NCI-H748 (cell line): ENCODE data around the gene PDPK1.
A peak's percentile ranks its signal among the peaks of the same experiment; 100 is the strongest.
"Not testable (repeated sequence)": the region's sequence is repeated elsewhere in the genome, so short reads cannot be mapped to it uniquely, and the experiment has no call there.

Source experiments
- DNase-seq: peaks from one replicate; lab custom pipeline; 2025; ENCODE audit not compliant: unreplicated experiment; lab: John Stamatoyannopoulos, UW

PDPK1 gene

DNA sequence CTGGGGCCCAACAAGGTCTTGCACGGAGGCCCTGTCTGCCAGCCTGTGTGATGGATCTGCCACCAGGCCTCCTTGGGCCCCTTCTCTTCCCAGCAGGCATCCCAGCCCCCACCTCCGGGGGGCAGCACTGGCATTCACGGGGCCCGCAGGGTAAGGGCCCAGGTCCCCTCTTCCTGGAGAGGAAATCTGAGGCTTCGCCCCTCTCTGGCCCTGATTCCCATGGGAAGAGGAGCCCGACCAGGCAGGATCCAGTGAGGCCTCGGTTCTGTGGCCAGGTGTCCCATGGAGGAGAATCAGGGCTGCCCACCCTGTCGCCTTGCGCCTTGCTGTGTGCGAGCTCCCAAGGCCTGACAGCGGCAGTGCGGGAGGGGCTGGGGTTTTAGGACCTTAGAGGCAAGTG lies 48.4 kb downstream of the PDPK1 start:
- DNase-seq = no peak

DNA sequence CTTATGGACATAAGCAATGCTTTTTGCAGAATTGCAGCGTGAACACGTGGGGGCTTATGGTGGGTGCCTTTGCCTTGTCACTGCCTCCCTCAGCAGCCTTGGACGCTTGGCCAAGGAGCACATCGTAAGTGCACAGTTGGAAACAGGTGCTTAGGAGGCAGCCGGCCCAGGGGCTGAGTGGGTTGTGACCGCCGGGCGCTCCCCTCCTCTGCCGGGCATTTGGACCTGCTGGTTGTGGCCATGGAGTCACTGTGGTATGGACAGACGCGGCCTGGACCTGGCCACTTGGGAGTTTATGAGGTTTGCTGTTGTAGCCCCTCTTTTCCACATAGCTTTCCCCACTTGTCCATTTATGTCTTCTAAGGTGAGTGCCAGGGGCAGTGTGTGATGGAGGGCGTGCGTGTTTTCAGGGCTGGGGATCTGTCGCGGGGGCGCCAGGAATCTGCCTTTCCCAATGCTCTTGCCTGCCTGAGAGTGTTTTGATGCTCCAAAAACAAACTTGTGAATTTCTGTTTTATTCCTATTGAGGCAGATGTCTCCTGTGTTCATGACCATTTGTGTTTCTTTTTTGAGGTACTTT lies 49.2 kb downstream of the PDPK1 start:
- DNase-seq = no peak

DNA sequence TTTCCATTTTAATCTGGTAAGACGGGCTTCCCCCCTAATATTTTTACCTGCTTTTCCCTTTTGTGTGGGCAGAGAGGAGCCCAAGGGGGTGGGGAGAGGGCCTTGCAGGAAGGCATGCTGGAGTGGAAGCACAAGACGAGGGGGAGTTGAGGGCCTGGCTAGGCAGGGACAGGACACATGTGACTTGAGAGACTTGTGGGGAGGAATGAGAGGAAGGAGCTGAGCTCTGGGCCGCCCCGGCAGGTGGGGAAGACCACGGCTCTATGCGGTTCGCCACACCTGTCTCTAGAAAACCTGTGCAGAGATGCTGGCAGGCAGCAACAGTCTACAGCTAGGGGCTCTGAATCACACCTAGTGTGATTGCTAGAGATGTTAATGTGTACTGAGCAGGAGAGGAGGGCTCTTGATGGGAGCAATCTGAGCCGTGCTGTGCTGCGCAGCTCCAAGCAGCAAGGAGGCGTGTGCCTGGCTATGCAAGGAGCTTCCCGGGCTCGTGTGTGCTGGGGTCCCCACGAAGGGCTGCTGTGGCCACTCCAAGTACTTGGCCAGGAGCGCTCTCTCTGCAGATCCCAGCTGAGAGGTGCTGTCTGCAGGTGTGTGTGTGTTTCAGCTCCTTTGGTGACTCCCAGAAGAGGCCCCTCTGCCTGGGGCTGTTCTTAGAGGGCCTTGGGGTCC lies 50.2 kb downstream of the PDPK1 start:
- DNase-seq = no peak

DNA sequence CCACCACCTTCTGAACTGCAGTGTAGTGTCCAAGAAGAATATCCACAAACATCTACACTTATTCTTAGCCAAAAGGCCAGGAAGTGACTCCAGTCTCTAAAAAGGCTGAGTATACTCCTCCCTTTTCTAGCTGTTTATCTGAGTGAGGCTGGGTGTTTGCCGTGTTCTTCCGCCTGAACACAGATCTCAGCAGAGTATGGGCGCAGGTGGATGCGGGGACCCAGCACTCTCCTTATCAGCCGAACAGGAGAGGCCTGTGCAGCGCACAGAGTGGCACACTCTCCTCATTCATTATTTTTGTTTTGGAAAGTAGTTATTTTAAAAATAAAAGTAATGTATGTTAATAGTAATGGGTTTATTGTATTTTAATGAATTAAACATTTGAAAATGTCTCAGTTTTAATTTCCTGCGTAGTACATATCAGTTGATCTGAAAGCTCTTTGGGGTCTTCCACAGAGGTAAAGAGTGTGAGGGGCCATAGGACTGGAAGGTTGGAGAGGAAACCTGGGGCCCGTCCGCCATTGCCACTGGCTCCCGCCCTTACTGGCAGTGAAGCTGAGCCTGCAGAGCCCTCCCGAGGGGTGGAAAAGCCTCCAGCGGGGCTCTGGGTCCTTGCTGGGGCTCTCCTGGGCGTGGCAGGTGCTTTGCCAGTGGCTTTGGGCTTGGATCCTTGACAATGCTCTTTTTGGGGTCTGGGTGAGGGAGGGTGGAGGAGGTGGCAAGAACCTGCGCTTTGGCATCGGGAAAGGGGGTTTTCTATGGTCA lies 53.8 kb downstream of the PDPK1 start:
- no peak for DNase-seq

DNA sequence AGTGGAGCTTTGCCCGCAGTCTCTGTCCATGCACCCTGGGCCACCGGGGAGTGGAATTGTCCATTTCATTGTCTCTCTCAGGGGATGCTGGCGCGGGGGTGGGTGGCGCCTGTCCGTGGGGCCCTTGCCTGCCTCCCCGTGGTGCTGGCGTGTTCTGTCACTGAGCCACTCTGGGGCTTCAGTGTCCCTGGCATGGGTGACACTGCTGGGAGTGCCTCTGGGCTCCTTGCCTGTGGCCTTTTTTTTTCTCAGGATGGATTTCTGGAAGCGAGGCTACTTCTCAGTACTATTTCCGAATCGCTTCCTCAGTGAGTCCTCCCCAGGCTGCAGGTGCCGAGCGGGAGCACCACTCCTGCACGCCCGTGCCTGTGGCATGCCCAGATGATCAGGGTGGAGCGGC lies 55.0 kb downstream of the PDPK1 start:
- no peak for DNase-seq

DNA sequence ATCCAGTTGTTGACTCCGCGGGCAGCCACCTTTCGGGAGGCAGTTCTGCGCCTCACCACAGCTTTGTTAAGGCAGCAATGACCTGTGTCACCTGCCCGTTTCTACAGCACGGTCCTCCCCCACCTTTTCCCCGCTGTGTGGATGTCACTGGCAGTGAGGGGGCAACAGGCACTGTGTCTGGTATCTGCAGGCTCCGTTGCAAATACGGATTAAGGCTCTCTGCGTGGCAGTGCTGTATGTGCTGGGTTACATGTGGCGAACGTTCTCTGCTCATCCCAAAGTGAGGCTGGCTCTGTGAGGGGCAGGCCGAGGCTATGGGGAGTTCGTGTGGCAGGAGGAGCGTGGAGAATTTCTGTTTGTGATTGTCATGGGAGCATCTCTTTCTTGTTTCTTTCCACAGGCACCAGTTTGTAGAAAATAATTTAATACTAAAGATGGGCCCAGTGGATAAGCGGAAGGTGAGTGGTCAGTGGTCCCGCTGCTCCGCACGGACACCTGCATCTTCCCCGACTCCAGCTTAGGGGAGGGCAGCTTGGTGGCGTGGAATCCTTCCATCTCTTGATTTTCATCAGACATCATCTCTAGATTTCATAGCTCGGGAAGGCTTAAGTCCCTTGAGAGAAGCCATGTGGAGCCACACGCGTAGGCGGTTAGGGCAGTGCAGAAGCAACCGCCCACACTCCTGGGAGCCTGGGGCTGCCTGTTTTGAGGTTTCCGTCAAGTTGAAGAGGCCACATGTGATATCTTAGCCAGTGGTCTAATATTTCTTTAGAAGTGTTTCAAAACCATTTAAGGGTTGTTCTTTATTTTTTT lies 57.8 kb downstream of the PDPK1 start:
- no peak for DNase-seq

DNA sequence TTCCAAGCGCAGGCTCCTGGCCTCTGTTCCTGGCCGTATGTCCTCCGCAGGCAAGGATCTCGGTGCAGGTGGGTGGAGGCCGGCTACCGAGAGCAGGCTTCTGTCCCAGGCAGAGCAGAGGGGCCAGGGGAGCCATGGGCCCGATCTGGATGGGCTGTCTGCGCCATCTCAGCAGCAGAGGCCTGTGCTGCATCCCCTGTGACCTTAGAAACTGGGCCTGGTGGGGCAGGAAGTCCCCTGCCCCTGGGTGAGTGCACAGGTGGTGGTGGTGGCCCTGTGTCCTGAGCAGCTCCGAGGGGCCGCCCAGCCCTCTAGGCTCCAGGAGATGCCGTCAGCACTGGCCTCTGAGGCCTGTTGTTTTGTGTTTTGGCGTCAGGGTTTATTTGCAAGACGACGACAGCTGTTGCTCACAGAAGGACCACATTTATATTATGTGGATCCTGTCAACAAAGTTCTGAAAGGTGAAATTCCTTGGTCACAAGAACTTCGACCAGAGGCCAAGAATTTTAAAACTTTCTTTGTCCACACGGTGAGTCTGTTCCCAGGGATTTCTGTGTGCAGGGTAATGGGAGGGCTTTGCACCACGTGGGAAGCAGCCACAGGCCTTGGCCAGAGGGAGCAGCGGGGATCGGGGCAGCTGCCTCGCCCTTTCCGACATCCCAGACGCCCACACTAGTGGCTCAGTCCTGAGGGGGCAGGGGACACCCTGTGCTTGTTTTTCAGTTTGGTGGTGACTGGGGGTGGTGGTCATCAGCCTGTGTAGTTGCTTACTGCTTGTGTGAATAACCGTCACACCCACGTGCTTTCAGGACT lies 59.1 kb downstream of the PDPK1 start:
- DNase-seq = no peak

DNA sequence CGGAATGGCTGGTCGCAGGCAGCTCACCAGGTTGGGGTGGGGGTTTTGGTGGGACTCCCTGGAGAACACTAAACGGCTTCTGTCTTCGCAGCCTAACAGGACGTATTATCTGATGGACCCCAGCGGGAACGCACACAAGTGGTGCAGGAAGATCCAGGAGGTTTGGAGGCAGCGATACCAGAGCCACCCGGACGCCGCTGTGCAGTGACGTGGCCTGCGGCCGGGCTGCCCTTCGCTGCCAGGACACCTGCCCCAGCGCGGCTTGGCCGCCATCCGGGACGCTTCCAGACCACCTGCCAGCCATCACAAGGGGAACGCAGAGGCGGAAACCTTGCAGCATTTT lies 59.7 kb downstream of the PDPK1 start:
- DNase-seq = no peak

DNA sequence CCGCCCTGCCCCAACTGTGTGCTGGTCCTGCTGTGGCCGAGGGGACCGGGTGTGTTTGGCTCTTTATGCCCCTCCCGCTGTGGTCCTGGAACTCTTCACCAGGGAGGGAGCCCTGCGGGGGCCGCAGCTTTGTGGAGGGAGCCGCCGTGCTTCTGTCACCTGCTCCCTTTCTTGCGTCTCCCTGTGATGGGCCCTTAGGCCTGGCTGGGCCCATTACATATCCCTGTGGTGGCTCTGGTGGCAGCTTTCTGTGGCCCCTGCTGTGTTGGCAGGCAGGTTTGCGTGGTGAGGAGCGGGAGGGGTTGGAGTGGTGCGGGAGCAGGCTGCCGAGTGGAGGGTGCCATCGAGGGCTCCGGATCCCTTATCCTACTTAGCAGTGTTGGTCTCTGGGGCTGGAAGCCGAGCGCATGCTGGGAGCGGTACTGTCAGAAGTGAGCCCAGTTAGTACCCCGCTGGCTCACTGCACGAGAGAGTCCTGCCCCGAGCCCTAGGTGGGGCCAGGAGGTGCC lies 60.4 kb downstream of the PDPK1 start:
- no peak for DNase-seq

DNA sequence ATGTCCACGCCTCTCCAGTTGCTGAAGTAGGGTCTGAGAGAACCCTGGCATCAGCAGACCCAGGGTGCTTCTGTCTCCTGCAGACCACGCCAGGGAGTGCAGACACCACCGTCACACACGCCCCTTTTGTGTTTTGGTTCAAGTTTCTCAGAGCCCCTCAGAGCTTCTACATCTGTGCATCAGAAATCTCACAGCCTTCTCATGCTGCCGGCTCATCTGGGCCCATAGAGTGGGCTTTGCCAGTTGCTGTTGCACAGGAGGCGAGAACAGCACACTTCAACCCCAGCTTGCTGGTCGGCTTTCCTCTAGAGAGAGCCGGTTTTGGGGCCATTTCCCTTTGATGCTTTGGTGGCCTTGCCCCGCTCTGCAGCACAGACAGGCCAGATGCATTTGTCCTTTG lies 60.9 kb downstream of the PDPK1 start:
- no peak for DNase-seq

DNA sequence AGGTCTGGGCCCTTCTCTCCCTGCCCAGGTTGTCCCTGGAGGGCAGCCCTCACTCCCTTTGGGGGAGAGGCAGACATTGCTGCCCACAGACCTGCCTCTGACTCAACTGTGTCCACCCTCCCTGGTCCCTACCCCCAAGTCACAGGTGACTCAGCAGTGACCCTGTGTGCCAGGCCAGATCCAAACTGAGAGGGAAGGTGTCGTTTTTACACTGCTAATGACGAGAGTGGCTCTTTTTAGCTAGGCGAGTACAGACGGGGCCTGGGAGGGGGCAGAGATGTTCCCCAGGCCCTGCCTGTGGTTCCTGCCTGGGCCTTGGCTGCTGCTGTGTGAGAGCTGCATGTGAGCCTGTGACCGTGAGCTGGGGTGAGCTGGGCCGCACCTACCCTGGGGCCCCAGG lies 61.3 kb downstream of the PDPK1 start:
- DNase-seq = not testable (repeated sequence)

DNA sequence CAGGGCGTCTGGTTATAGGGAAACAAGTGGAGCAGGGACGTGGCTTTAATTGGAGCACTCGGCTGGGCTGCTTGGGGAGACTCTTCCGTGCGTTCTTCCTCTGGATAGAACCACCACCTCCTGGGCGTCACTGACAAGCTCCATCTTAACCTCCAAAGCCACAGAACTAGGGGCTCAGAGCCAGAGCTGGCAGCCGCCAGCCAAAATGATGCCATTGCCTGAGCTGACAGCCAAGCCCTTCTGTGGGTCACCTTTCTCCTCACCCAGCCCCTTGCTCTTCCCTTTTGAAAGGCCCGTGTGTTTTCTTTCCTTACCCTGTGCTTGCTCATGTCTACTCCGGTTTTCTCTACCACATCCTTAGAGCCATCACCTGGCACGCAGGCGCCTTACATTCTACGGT lies 62.0 kb downstream of the PDPK1 start:
- DNase-seq = not testable (repeated sequence)

DNA sequence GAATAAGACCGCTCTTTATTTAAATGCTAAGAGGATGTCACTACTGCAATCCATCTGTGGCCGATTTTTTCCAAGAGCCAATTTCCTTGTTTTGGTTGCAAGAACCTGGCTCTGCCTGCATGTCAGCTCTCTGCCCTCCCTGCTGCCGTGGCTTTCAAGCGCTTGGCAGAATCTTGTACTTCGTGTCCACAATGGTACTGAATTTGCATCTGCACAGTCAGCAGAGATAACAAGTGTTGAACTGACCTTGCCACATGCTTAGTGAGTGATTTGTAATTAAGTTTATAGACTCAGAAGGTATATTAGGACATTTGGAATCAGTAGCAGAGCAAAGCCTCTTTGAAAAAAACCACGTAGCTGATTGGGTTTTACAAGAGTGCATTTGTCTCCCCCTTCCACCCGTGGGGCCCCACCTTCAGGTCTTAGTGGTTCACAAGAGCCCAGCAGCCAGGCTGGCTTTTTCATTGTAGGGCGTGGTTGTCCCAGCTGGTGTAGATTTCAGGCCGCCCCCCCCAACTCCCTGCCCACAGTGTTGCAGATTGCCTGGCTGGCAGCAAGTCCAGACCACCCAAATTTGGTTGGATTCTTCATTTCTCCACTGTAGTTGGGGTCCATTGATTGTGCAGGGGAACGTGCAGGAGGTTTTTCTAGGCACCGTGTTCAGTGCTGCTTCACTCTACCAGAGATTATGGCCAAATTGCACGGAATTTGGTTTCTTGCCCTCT lies 63.6 kb downstream of the PDPK1 start:
- not testable (repeated sequence) for DNase-seq

DNA sequence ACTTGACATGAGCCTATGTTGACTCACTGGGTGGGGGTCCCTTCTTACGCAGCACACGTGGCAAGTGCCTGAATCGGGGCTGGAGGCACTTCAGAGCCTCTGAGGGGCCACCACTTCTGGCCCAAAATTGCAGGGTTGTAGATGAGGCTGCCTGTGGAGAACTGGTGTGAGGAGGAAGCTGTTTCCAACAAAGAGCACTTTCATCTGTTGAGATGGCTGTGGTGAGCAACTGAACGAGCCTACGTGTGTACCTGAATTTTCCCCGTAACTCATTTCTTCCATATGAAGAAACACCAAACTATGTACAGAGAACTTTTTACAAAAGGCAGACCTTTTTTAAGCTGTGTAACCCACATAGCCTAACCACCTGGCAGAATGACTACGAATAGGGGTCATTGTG lies 64.4 kb downstream of the PDPK1 start:
- DNase-seq = not testable (repeated sequence)

DNA sequence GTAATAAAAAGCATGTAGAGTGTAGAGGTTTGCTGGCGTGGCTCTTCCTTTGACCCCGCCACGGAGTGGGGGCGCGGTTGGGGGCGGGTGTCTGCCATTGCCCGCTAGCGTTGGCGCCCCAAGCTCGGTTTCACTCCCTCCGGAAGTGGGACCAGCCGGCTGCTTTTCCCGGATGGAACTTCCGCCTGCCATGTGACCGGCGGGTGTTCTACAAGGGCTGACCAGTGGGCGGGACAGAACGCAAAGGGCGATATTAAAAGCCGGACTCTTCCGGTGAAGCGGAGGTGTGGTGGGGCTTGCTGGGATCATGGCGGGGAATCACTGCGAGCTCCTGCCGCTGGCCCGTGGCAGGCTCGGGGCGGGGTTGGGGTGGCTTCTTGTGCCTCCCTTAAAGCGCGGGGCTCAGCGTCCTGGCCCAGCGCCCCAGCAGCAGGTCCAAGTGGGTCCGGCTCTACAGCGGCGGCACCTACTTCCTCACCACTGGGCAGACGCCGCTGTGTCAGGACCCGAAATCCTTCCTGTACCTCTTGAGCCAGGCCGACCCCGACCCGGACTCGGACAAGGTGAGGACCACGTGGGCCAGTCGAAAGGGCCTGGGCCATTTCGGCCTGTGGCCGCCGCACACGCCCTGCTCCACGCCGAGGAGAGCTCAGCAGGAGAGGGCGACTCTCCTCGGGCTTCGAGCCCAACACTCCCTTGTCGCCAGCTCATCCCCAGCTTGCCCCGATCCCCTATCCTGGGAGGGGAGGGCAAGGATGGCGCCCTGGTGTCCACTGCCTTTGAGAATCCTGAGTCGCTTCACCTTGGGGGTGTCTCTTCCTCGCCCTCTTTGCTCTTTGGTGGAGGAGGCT lies 65.6 kb downstream of the PDPK1 start:
- peak; percentile 95 for DNase-seq

DNA sequence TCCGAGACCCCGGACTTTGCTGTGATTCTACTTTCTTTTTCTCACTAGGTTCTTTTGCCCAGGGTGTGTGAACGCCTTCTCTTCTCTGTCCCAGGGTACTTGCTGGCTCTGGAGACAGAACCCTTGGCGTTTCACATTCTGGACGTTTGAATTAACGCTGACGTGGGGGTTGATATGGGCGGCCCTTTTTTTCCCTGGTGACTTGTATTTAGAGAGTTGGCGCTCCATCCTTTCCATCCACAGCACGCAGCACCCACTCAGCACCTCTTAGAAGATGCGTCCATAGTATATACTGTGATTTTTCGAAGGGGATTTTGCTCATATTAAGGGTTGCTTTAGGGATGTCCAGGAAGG lies 66.2 kb downstream of the PDPK1 start:
- DNase-seq = not testable (repeated sequence)

DNA sequence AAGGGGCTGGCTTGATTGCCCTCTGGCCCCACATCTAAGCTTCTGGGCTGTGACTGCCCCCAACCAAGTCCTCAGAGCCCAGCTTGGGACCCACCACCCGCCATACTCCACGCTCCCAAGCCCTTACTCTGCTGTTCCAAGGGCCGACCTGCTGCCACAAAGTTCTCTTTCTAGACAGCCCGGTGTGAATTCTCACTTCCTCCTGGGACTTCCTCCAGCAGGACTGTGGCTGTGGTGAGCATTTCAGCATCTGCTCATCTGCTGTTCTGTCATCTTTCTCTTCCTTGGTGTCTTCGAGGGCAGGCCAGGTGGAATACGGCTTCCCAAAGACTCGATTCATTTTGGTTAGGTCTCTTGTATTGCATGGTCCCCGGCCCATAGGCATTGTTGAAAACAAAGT lies 69.0 kb downstream of the PDPK1 start:
- not testable (repeated sequence) for DNase-seq

DNA sequence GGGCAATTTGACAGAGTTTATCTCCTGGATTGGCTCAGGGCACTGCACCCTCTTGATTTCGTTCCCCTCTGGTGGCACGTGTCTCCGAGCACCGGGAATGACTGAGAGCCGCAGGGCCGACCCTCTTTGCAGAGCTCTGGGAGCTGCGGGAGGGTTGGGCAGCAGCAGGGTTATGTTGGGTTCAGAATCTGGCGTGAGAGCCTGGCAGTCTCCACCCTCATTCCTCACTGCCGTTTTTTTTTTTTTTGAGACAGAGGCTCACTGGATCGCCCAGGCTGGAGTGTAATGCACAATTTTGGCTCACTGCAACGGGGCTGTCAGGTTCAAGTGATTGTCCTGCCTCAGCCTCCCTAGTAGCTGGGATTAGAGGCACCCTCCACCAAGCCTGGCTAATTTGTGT lies 71.5 kb downstream of the PDPK1 start:
- not testable (repeated sequence) for DNase-seq

DNA sequence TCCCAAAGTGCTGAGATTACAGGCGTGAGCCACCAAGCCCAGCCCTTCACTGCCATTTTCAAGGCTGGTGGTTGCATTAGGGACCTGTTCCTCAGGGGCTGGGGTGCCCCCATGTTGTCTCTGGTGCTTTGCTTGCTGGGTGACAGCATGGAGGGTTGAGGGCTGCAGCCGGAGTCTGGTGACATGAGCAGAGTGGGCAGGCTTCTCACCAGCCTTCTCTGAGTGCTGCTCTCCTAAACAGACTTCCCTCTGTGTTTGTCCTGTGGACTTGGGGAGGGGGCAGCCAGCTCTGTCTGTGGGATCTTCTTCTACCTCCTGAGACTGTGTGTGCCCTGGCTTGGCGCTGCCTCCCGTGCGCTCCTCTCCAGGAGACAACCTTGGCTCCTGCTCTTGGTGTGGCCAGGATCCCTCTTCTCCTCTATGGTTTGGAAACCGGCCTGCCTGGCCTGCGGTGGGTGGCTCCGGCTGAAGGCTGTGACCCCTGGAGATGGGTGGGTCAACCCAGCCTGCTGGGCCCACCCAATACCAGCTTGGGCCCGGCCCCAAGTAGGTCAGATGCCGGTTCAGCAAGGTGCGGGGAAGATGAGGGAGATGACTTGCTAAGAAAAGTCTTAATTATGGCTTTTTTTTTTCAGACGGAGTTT lies 72.1 kb downstream of the PDPK1 start:
- no peak for DNase-seq
